Psoas muscle (tissue), 8 donors: Measurements from ENCODE around the gene TMEM100. TPM values are rescaled to one million over a fixed set of nuclear protein-coding genes. Genes with fewer than 3 reads are reported as not detected.

Experiments
- ATAC-seq, 4 donors: fragments of 200-7000 bp; cut with Tn5 transposase; one replicate each; pipeline ENCODE4 v1.9.1; 2020; ENCODE audit warnings: moderate library complexity in 3 of 4, mild to moderate bottlenecking in 2 of 4
- DNase-seq, 2 donors: peaks; one replicate each; pipeline ENCODE4 v3.0.0-alpha.2; 2020
- H3K27ac ChIP-seq: fragments of 200-600 bp; one replicate; pipeline ENCODE4 v1.8.0; 2022
- H3K27me3 ChIP-seq, 3 donors: fragments of 200-600 bp in 1 of 3; one replicate each; pipeline versions ENCODE4 v1.6.1 to v1.8.0; 2013 to 2022; ENCODE audit warnings: low read length in 2 of 3, mild to moderate bottlenecking in 2 of 3, moderate library complexity in 1 of 3; ENCODE audit not compliant: insufficient read depth in 3 of 3
- H3K36me3 ChIP-seq, 2 donors: fragments of 200-600 bp in 1 of 2; one replicate each; pipeline versions ENCODE4 v1.6.1 to v1.8.0; 2013 to 2022; ENCODE audit warnings: low read depth in 1 of 2, mild to moderate bottlenecking in 1 of 2, moderate library complexity in 1 of 2; ENCODE audit not compliant: insufficient read depth in 1 of 2
- H3K4me1 ChIP-seq: fragments of 200-600 bp; one replicate; pipeline ENCODE4 v1.8.0; 2022
- H3K4me3 ChIP-seq: fragments of 200-600 bp; one replicate; pipeline ENCODE4 v1.8.0; 2022; ENCODE audit warnings: mild to moderate bottlenecking
- H3K9me3 ChIP-seq: fragments of 200-600 bp; one replicate; pipeline ENCODE4 v1.8.0; 2022
- CTCF ChIP-seq: fragments of 200-600 bp; IDR thresholded peaks from one replicate; pipeline ENCODE4 v1.8.0; 2022; ENCODE audit warnings: antibody characterized with exemption
- WGBS, 3 donors: extraction: QIAGEN DNeasy Blood & Tissue Kit; methylation state at CpG; one replicate each; pipeline versions ENCODE4 v1.1.6 to v1.1.7; 2013; 5-methylcytosine and 5-hydroxymethylcytosine counted together
- intact Hi-C, 2 donors: fragments of 100-400 bp; cut with DNase I; formaldehyde crosslinking; loops; one replicate each; pipeline versions ENCODE4 v1.11.0 to v1.14.2; 2022
- polyA plus RNA-seq, 3 donors: library from polyadenylated mRNA; stranded (reverse); fragments of 200-250 nt; gene quantifications; one replicate each; pipeline ENCODE4 v1.2.3, GENCODE V29; 2013
- total RNA-seq, 4 donors: library from RNA; stranded (reverse); fragmentation: NEBNext Ultra II Directional in 2 of 4; extraction: Animal tissue kit (Norgen Biotek cat#: 25700) in 2 of 4; gene quantifications; one replicate each; pipeline versions ENCODE4 v1.2.1 to v1.2.4, GENCODE V29; 2021 to 2023
- donor health status: healthy with polysubstance abuse.
- donor health status: DM: no; HTN: no; CAD: no; lungs with moderate emphysema.
- donor health status: Bipolar disorder and iron deficiency.
- donor health status: healthy.
- donor health status: DM: yes; HTN: yes; CAD: no.
- donor health status: DM: no; HTN: no; CAD: no.
- donor health status: DM: no; HTN: no; CAD: no.
- donor health status: DM: yes; HTN: yes; CAD: no.

The TMEM100 gene
- total and polyA plus RNA-seq, 7 donors = 2.3 to 79.9 (median 7.3) TPM

DNA sequence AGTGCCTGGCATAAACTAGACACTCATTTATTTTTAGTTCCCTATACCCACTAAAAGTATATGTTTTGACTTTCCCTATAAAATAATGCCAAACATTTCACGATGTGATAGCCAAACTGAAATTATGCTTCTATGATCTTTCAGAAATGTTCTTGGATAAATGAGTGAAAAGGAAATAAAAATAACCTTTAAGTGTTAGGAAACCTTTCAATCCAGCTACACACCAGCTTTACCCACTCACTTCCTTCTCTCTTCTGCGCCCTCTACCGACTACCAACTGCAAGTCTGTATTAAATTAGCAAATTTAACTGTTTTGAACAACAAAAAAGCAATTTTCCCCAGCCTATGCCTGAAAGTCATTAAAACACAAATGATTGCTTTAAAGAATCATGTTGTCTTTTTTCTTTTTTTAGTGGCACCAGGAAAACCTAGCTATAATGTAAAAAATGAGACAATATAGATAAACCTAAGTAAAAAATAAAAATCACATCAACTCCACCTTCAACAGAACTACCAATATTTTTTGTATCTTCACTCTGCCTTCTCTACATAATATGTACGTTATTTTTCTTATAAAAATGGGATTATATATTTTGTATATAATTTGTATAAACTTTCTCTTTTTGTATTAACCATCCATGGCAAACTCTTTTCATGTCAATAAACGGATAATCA is 13.2 kb upstream of the TMEM100 start:
- peak; percentile 63 for TF ChIP-seq CTCF
- no peak overlapping the region for H3K27ac ChIP-seq
- no peak overlapping the region for H3K4me3 ChIP-seq
- no peaks in the 10 kb centered on the region for H3K9me3 ChIP-seq
- no peaks in the 10 kb centered on the region for H3K27me3 ChIP-seq
- ATAC-seq = no peak
- DNase-seq = no peak
- WGBS, 3 donors = 50 to 57% (median 51%) methylated on average over 5 of the region's 5 CpGs
- intact Hi-C loops = no loop called here
- peaks cover 37% of the 10 kb centered on the region for H3K4me1 ChIP-seq
- H3K36me3 ChIP-seq = no peaks in the 10 kb centered on the region

GRCh38 chr17:55734128-55734781 is 11.6 kb upstream of the TMEM100 start:
- Histone ChIP-seq H3K27me3 (no peaks in the 10 kb centered on the region), H3K4me3 (no peak overlapping the region), H3K27ac (peak overlapping the region; percentile 64), H3K4me1 (peaks cover 33% of the 10 kb centered on the region), H3K36me3 (no peaks in the 10 kb centered on the region), H3K9me3 (no peaks in the 10 kb centered on the region)
- ATAC-seq (no peak), DNase-seq (no peak)
- no peak for TF ChIP-seq CTCF
- intact Hi-C loops = no loop called here
- WGBS, 3 donors = 55 to 69% (median 63%) methylated on average over 4 of the region's 4 CpGs

GRCh38 chr17:55731586-55732250 is 9.1 kb upstream of the TMEM100 start:
- Histone ChIP-seq H3K4me3 (peak overlapping the region; percentile 54), H3K9me3 (no peaks in the 10 kb centered on the region), H3K27me3 (no peaks in the 10 kb centered on the region), H3K4me1 (peaks cover 33% of the 10 kb centered on the region), H3K36me3 (no peaks in the 10 kb centered on the region), H3K27ac (peak overlapping the region; percentile 83)
- intact Hi-C loops = no loop called here
- TF ChIP-seq CTCF = no peak
- DNase-seq (peak; percentile 51 to 76), ATAC-seq (peak; percentile 70 to 77 (median 72))
- 12 to 25% (median 14%) methylated on average over 10 of the region's 10 CpGs for WGBS, 3 donors

GRCh38 chr17:55730808-55731207 is 8.1 kb upstream of the TMEM100 start:
- peak overlapping the region; percentile 83 for H3K27ac ChIP-seq
- H3K4me3 ChIP-seq = peak overlapping the region; percentile 54
- intact Hi-C loops = no loop called here
- ATAC-seq (no peak), DNase-seq (no peak)
- H3K9me3 ChIP-seq = no peaks in the 10 kb centered on the region
- no peaks in the 10 kb centered on the region for H3K36me3 ChIP-seq
- WGBS, 3 donors = 27 to 36% (median 28%) methylated on average over 3 of the region's 3 CpGs
- peaks cover 33% of the 10 kb centered on the region for H3K4me1 ChIP-seq
- H3K27me3 ChIP-seq = no peaks in the 10 kb centered on the region
- TF ChIP-seq CTCF = no peak
